HG03066 (cell line): ENCODE data around the gene CHST14.

Experiments used
- ATAC-seq: cut with Tn5 transposase; IDR thresholded peaks from one replicate; pipeline ENCODE4 v1.9.1; 2021; ENCODE audit warnings: low read depth; ENCODE audit not compliant: unreplicated experiment

The CHST14 gene

GRCh38 chr15:40460404-40460803 is 10.4 kb upstream of the CHST14 start:
- ATAC-seq = no peak

DNA sequence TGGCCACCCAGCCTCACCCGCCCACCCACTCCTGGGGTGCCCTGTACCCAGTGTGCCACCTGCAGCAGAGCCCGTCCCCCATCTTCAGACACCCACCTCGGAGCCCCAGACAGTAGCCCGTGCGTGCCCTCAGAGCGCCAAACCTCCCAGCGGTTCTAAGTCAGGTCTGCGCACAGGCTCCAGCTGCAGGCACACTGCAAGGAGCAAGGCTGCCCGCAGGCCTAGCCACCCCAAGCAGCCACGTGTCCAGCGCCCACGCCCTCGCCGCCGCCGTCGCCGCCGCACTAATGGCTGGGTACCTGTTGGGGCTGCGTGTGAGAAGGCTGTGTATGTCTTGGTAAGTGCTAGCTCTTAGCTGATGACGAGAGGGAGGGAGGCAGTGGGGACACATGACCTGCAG is 8.8 kb upstream of the CHST14 start:
- no peak for ATAC-seq

DNA sequence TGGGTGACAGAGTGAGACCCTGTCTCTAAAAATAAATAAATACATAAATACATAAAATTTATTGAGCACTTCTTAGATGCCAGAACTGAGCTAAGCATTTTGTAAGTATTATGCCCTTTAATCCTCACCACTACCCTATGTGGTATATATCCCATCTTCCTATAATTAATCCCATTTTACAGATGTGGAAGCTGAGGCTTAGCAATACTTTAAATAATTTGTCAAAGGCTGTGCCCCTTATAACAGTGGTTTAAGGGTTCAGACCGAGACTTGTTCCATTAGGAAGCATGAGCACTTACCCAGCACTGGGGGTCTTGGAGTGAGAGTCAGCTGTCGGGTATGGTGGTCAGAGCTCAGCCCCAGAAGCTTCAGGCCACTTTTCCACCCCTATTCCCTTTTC is 7.5 kb upstream of the CHST14 start:
- ATAC-seq = no peak

- no peak for ATAC-seq
These were observed 6.8 kb upstream of the CHST14 start for GRCh38 chr15:40463886-40464545.

DNA sequence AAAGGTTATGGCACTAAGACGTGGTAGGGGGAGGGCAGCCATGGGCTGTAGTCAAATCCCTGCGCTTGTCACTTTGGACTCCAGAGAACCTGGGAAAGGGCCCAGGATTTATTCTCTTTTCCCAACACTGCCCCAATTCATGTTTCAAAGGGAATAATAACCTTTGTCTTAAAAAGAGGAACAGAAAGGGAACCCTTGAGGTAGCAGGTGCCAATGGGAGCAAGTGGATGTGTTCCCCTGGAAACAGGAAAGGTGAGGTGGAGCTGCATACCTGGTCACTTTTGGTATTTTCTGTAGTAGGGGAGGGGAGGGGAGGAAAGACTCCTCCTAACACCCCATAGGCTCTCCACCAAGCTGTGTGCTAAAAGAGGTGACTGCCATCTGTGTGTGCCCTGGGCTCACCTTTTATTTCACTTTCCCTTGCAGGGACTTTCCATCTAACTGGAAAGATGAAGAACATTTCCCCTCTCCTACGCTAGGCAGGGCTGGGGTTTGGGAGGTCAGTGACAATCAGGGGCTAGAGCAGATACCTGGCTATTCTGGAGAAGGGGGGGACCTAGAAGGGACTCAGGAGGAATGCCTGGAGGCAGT is 6.1 kb upstream of the CHST14 start:
- ATAC-seq = no peak

- ATAC-seq = no peak
These were observed 4.8 kb upstream of the CHST14 start for GRCh38 chr15:40465939-40466338.

- ATAC-seq = no peak
These were observed 4.1 kb upstream of the CHST14 start for GRCh38 chr15:40466426-40467260.

DNA sequence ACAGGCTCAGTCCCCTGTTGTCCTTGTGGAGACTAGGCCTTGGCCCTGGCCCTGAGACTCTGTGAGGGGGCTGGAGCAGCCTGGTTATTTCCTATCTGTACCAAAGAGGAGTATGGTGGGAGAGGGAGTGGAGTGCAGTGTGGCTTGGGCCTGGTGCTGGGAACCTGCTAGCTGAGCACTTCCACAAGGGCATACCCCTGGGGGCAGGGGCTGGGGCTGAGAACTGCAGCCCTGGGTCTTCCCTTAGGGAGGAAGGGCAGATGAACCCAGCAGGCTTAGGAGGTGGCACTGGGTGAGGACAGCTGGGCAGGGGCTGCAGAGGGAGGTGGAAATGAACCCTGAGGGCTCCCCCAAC is 3.5 kb upstream of the CHST14 start:
- ATAC-seq = no peak

- no peak for ATAC-seq
These were observed 1.9 kb upstream of the CHST14 start for GRCh38 chr15:40468898-40469331.

DNA sequence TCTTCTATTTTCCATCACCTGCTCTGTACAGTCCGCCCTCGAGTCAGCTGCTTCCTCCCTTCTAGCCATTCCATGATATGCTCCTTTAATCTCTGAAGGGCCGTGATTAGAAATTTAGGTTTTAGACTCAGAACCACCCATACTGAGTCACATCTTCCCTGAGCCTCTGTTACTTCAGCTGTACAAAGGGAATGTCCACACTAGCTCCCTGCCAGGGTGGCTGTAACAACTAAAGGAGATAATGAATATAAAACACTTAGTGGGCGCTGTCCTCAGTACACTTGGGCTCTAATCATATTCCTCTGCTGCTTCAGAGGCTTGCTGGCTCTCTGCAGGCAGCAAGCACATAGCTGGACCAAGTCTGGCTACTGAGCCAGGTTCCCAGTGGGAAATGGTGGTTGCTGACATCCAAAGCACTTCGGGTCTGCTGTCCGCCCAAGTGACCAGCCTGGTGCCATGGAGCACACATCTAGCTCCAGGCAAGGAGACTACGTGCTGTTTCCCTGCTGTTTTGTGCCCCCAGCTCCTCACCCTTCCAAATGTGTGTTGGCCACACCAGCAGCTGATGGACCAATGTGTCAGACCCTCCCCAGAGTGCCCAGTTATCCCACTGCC is 901 bp upstream of the CHST14 start:
- no peak for ATAC-seq

DNA sequence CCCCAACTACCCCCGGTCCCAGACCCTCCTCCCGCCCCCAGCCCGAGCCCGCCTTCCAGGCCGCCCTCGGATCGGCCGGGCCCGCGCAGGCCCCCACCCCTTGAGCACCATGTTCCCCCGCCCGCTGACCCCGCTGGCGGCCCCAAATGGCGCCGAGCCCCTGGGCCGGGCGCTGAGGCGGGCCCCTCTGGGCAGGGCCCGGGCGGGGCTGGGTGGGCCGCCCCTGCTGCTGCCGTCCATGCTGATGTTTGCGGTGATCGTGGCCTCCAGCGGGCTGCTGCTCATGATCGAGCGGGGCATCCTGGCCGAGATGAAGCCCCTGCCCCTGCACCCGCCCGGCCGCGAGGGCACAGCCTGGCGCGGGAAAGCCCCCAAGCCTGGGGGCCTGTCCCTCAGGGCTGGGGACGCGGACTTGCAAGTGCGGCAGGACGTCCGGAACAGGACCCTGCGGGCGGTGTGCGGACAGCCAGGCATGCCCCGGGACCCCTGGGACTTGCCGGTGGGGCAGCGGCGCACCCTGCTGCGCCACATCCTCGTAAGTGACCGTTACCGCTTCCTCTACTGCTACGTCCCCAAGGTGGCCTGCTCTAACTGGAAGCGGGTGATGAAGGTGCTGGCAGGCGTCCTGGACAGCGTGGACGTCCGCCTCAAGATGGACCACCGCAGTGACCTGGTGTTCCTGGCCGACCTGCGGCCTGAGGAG is 472 bp downstream of the CHST14 start:
- peak; percentile 39 for ATAC-seq

- no peak for ATAC-seq
These were observed 995 bp downstream of the CHST14 start for GRCh38 chr15:40471808-40472150.

GRCh38 chr15:40472171-40472727 is 1.5 kb downstream of the CHST14 start:
- ATAC-seq = no peak

GRCh38 chr15:40474581-40474980 is 3.8 kb downstream of the CHST14 start:
- no peak for ATAC-seq

DNA sequence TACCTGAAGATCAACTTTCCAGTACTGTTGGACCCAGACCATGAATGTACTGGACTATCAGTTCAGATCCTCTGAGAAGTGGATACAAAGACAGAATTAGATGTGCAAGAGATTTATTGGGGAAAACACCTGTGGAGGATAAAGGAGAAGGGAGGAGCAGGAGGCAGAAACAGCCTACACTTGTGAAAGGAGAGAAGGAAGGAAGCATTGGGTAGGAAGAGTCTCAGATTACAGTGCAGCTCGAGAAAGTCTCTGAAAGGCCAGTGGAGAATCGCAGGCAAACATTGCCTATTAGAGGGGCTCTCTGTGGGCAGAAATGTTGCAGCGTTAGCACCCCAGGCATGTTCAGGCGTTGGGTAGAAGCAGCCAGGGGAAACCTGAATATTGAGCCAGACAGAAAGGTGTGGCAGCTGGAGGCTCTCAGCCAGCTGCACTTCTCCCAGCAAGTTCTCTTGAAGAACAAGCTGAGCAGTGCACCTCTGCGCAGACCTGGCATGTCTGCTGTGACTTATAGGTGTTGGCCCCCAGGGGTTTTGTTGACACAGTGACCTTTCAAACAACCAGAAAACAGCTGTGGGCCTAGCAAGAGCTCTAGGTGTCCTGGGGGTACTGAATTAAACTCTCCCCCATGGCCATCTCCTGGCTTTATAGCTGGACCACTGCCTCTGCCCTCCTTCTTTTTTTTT is 7.0 kb downstream of the CHST14 start:
- ATAC-seq = no peak

GRCh38 chr15:40479024-40479423 is 8.2 kb downstream of the CHST14 start:
- no peak for ATAC-seq

GRCh38 chr15:40481341-40482074 is 10.7 kb downstream of the CHST14 start:
- no peak for ATAC-seq

DNA sequence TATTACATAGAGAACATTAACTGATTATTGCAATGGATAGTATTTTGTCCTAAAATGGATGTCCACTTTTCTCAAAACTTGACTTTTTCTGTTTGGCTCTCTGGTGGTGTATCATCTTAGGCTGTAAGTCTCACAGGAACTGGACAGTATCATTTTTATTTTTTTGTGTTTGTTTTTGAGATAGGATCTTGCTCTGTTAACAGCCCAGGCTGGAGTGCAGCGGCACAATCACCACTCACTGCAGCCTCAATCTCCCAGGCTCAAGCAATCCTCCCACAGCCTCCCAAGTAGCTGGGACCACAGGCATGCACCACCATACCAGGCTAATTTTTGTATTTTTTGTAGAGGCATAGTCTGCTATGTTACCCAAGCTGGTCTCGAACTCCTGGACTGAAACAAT is 13.1 kb downstream of the CHST14 start:
- ATAC-seq = no peak

DNA sequence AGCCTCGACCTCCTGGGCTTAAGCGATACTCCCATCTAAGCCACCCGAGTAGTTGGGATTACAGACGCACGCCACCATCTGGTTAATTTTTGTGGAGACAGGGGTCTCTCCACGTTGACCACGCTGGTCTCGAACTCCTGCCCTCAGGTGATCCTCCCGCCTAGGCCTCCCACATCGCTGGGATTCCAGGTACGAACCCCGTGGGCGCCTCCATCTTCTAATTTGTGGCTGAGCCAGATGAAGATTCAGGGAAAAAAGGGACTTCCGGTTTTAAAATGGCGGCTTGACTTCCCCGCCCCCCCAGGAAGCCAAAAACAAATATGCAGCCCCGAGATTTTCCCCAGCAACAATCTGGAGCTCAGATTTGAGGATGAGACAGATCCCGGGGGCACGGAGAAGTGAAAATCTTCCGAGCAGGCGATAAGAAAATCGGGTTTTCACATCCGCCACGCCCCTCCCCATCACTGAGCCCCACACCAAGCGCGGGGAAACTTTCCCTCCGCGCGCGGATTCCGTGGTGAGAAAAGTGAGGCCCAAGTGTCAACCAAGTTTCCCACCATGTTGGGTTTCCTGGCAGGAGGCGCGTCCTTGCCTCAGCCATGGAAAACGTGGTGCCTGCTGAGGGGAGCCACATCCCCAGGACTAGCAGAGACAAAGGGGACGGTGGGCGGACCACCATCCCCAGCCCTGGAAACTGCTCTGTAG is 15.4 kb downstream of the CHST14 start:
- ATAC-seq = no peak
